HL-60 (cell line): Measurements from ENCODE around the gene CENPP.
"Not testable (repeated sequence)": the region's sequence is repeated elsewhere in the genome, so short reads cannot be mapped to it uniquely, and the experiment has no call there.

Experiments used
- DNase-seq, 2 experiments: peaks; one replicate each; pipeline ENCODE4 v3.0.0-alpha.2; 2010 to 2020; ENCODE audit warnings: low read depth in 1 of 2, low spot score in 1 of 2
- H3K27ac ChIP-seq: fragments of 250-450 bp; sonication (Bioruptor Pico); replicated peaks from 2 replicates; pipeline ENCODE4 v1.5.1; 2020; ENCODE audit warnings: mild to moderate bottlenecking, moderate library complexity
- H3K27me3 ChIP-seq: fragments of 250-450 bp; sonication (Bioruptor Pico); 2 replicates; pipeline ENCODE4 v1.5.1; 2021; ENCODE audit warnings: mild to moderate bottlenecking, moderate library complexity; ENCODE audit not compliant: insufficient read depth, poor library complexity, severe bottlenecking
- H3K4me3 ChIP-seq: replicated peaks from 2 replicates; pipeline ENCODE4 v1.5.1; 2011; ENCODE audit warnings: mild to moderate bottlenecking, control low read depth, low read length; ENCODE audit not compliant: insufficient read depth
- GABPA ChIP-seq: IDR thresholded peaks from 2 replicates; pipeline ENCODE4 v1.6.1; 2012; ENCODE audit warnings: low read depth
- POLR2AphosphoS5 ChIP-seq: IDR thresholded peaks from 2 replicates; pipeline ENCODE4 v1.6.1; 2012; ENCODE audit warnings: low read depth
- SPI1 ChIP-seq: IDR thresholded peaks from 2 replicates; pipeline ENCODE4 v1.6.1; 2012; ENCODE audit warnings: low read depth, mild to moderate bottlenecking, borderline replicate concordance
- TF ChIP-seq, protein P1 (sequence below): IDR thresholded peaks from one replicate; pipeline ENCODE4 v1.5.1; 2011; ENCODE audit warnings: low read length, control low read depth, inconsistent platforms; ENCODE audit not compliant: insufficient read depth
- TF ChIP-seq, protein P2 (sequence below): IDR thresholded peaks from 2 replicates; pipeline ENCODE4 v1.6.1; 2012; ENCODE audit warnings: low read depth; ENCODE audit not compliant: insufficient replicate concordance

CENPP gene

DNA sequence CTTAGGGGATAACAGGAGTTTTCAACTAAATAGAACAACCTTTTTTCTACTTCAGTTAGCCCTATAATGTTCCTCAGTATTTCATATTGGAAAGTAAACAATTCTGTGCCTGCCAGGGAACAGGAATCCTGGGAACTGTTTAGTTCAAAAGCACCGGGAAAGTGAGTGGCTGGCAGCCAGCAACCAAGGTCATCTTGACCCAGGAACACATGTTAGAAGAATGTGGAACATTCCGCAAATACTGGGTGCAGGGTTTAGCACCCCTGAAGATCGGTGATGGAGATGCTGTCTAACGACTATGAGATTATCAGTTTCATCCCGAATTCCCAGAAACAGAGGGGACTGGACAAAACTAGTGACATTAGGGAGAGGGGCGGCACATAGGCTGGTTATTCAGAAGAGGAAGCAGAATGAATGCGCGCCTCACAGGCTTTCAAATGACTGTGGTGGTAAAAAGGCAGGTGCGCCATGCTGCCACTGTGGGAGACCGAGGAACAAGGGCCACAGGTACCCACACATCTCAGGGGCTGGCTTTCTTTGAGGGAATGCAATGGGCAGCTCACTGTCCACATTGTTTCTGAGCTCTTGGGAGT, 293.0 kb downstream of the CENPP start:
- no peak overlapping the region for H3K27ac ChIP-seq
- H3K4me3 ChIP-seq = no peak overlapping the region
- DNase-seq = no peak
- TF ChIP-seq, protein P1, sequence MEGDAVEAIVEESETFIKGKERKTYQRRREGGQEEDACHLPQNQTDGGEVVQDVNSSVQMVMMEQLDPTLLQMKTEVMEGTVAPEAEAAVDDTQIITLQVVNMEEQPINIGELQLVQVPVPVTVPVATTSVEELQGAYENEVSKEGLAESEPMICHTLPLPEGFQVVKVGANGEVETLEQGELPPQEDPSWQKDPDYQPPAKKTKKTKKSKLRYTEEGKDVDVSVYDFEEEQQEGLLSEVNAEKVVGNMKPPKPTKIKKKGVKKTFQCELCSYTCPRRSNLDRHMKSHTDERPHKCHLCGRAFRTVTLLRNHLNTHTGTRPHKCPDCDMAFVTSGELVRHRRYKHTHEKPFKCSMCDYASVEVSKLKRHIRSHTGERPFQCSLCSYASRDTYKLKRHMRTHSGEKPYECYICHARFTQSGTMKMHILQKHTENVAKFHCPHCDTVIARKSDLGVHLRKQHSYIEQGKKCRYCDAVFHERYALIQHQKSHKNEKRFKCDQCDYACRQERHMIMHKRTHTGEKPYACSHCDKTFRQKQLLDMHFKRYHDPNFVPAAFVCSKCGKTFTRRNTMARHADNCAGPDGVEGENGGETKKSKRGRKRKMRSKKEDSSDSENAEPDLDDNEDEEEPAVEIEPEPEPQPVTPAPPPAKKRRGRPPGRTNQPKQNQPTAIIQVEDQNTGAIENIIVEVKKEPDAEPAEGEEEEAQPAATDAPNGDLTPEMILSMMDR = no peak
- TF ChIP-seq SPI1 (no peak), GABPA (no peak), POLR2AphosphoS5 (no peak)
- TF ChIP-seq, protein P2, sequence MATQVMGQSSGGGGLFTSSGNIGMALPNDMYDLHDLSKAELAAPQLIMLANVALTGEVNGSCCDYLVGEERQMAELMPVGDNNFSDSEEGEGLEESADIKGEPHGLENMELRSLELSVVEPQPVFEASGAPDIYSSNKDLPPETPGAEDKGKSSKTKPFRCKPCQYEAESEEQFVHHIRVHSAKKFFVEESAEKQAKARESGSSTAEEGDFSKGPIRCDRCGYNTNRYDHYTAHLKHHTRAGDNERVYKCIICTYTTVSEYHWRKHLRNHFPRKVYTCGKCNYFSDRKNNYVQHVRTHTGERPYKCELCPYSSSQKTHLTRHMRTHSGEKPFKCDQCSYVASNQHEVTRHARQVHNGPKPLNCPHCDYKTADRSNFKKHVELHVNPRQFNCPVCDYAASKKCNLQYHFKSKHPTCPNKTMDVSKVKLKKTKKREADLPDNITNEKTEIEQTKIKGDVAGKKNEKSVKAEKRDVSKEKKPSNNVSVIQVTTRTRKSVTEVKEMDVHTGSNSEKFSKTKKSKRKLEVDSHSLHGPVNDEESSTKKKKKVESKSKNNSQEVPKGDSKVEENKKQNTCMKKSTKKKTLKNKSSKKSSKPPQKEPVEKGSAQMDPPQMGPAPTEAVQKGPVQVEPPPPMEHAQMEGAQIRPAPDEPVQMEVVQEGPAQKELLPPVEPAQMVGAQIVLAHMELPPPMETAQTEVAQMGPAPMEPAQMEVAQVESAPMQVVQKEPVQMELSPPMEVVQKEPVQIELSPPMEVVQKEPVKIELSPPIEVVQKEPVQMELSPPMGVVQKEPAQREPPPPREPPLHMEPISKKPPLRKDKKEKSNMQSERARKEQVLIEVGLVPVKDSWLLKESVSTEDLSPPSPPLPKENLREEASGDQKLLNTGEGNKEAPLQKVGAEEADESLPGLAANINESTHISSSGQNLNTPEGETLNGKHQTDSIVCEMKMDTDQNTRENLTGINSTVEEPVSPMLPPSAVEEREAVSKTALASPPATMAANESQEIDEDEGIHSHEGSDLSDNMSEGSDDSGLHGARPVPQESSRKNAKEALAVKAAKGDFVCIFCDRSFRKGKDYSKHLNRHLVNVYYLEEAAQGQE = no peak
- H3K27me3 ChIP-seq = no peaks in the 10 kb centered on the region

DNA sequence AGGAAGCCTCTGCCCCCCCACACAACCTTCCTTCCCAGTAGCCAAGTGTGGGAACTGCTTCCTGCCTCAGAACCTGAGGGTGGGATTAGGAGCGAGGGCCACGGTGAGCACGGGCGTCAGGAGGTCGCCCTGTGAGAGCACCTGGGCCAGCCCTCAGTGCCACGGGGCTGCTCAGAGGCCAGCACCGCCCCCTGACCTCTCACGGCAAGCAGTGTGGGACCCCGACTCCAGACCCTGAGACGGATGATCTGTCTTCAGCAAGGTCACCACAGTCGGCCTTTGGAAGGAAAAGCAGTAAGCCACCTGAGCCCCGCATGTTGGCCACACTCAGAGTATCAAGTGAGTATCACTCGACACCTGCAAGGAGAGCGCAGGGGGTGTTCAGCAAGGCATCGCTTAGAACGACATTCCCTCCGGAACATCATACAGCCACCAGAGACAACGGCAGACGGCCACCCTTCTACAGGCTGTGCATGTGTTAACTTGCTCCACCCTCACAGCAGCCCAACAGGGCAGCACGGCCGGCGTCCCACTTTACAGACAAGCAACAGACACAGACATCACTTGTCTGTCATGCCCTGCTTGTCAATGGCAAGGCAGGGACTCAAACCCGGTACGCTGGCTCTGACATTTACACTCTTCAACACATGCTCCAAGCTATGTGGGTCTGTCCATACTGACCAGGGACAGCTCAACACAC, 294.0 kb downstream of the CENPP start:
- no peaks in the 10 kb centered on the region for H3K27me3 ChIP-seq

DNA sequence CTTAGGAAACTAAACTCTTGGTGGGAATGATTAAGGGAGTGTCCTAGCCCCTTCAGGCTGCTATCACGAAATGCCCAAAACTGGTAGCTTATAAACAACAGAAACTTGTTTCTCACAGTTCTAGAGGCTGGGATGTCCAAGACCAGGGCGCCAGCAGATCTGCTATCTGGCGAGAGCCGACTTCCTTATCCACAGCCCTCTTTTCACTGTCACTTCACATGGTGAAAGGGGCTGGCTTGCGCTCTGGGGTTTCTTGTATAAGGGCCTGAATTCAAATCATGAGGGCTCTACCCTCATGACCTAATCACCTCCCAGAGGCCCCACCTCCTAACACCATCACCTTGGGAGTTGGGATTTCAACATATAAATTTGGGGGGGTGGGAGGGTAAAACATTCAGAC, 295.1 kb downstream of the CENPP start:
- Histone ChIP-seq H3K27me3 (no peaks in the 10 kb centered on the region), H3K4me3 (no peak overlapping the region), H3K27ac (no peak overlapping the region)
- no peak for DNase-seq
- TF ChIP-seq, protein P2 = no peak
- TF ChIP-seq POLR2AphosphoS5 = no peak
- no peak for TF ChIP-seq SPI1
- TF ChIP-seq, protein P1 = no peak
- TF ChIP-seq GABPA = no peak

More for the DNA sequence above, 294.0 kb downstream of the CENPP start:
- no peak overlapping the region for H3K4me3 ChIP-seq
- TF ChIP-seq, protein P1 = no peak
- no peak for TF ChIP-seq GABPA
- TF ChIP-seq, protein P2 = no peak
- TF ChIP-seq POLR2AphosphoS5 = no peak
- TF ChIP-seq SPI1 = no peak
- DNase-seq = no peak
- no peak overlapping the region for H3K27ac ChIP-seq

DNA sequence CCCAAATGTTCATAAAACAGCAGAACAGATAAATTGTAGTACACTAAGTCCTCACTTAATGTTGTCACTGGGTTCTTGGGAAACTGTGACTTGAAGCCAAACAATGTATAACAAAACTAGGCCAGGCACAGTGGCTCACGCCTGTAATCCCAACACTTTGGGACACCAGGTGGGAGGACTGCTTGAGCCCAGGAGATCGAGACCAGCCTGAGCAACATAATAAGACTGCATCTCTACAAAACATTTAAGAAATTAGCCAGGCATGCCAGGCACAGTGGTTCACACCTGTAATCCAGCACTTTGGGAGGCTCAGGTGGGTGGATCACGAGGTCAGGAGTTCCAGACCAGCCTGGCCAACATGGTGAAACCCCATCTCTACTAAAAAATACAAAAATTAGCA, 298.2 kb downstream of the CENPP start:
- not testable (repeated sequence) for H3K27ac ChIP-seq, H3K27me3 ChIP-seq, DNase-seq, H3K4me3 ChIP-seq
